ENCODE data around the gene SCN8A. TPM values are rescaled to one million over a fixed set of nuclear protein-coding genes. Genes with fewer than 3 reads are reported as not detected.

SCN8A gene
- total and polyA plus RNA-seq, 4 donors: 11.4 to 80.2 (median 19.2) TPM

DNA sequence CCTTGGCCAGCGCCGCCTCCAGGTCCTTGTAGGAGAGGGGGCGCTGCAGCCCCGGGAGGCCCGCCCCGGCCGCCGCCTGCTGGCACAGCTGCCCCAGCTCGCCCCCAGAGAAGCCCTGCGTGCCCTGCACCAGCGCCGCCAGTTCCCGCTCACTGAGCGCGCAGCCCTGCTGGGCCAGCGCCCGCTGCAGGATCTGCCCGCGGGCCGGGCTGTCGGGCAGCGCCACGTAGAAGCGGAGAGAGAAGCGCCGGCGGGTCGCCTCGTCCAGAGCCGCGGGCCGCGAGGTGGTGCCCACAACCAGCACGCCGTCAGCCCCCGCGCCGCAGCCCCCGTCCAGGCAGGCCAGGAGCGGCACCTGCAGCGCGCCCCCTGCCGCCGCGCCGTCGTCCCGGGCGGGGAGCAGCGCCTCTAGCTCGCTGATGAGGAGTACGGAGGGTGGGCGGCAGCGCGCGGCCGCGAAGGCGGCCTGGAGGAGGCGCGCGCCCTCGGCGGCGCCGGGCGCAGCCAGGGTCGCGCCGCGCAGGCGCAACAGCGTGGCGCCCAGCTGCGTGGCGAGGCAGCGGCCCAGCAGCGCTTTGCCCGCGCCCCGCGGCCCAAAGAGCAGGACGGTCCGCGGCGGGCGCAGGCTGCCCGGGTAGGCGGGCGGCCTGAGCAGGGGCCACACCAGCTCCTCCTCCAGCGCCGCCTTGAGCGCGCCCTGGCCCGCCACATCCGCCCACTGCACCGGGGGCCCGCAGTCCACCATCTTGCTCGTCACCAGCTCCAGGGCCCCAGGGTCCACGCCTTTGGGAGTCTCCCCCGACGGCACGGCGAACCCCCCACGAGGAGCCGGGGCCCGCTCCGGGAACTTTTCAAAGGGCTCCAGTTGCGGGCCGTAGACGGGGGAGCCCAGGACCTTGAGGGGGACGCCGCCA, 229.8 kb downstream of the SCN8A start:
- Histone ChIP-seq H3K9me3 (ENCODE audit: control insufficient read depth, insufficient read depth, low read length) (no peaks in the 10 kb centered on the region), H3K27me3 (ENCODE audit: control insufficient read depth, insufficient read depth, low read length) (no peaks in the 10 kb centered on the region), H3K36me3 (ENCODE audit: control insufficient read depth, insufficient read depth, low read length) (peaks cover 12% of the 10 kb centered on the region), H3K27ac (ENCODE audit: low read depth, low read length) (no peak overlapping the region), H3K4me3 (ENCODE audit: low read depth, low read length) (peak overlapping the region; percentile 29), H3K4me1 (ENCODE audit: control insufficient read depth, insufficient read depth, low read length) (peaks cover 33% of the 10 kb centered on the region)
- DNase-seq (ENCODE audit: low read depth in 4 of 6, low spot score in 6 of 6): peak in 4 of 6 donors; percentile 53 to 93 (median 76)
- WGBS (ENCODE audit: insufficient coverage): 13% methylated on average over 113 of the region's 113 CpGs

GRCh38 chr12:51821440-51822260, 230.6 kb downstream of the SCN8A start:
- Histone ChIP-seq H3K4me1 (ENCODE audit: control insufficient read depth, insufficient read depth, low read length) (peaks cover 32% of the 10 kb centered on the region), H3K4me3 (ENCODE audit: low read depth, low read length) (peak overlapping the region; percentile 29), H3K9me3 (ENCODE audit: control insufficient read depth, insufficient read depth, low read length) (no peaks in the 10 kb centered on the region), H3K27me3 (ENCODE audit: control insufficient read depth, insufficient read depth, low read length) (no peaks in the 10 kb centered on the region), H3K27ac (ENCODE audit: low read depth, low read length) (no peak overlapping the region), H3K36me3 (ENCODE audit: control insufficient read depth, insufficient read depth, low read length) (peaks cover 12% of the 10 kb centered on the region)
- 57% methylated on average over 99 of the region's 101 CpGs for WGBS (ENCODE audit: insufficient coverage)
- no peak for DNase-seq (ENCODE audit: low read depth in 4 of 6, low spot score in 6 of 6)

DNA sequence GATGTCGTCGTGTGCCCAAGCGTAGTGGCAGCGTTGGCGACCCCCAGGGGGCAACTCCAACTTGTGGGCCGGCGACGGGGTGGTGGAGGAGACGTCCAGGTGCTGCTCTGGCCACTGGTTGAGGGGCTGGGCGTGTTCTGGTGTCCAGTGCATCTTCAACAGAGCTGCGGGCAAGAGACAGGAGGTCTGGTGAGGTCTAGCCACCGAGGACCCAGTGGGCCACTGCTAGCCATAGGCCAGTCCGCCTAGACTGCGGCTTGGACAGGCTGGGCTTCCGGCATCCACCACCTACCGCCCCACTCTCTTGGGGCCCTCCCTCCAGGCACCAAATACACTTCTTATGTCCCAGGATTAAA, 231.2 kb downstream of the SCN8A start:
- no peak for DNase-seq (ENCODE audit: low read depth in 4 of 6, low spot score in 6 of 6)
- Histone ChIP-seq H3K9me3 (ENCODE audit: control insufficient read depth, insufficient read depth, low read length) (no peaks in the 10 kb centered on the region), H3K4me3 (ENCODE audit: low read depth, low read length) (no peak overlapping the region), H3K36me3 (ENCODE audit: control insufficient read depth, insufficient read depth, low read length) (peaks cover 12% of the 10 kb centered on the region), H3K27me3 (ENCODE audit: control insufficient read depth, insufficient read depth, low read length) (no peaks in the 10 kb centered on the region), H3K27ac (ENCODE audit: low read depth, low read length) (no peak overlapping the region), H3K4me1 (ENCODE audit: control insufficient read depth, insufficient read depth, low read length) (peaks cover 32% of the 10 kb centered on the region)
- 87% methylated on average over 15 of the region's 16 CpGs for WGBS (ENCODE audit: insufficient coverage)

- Histone ChIP-seq H3K36me3 (ENCODE audit: control insufficient read depth, insufficient read depth, low read length) (peaks cover 12% of the 10 kb centered on the region), H3K4me3 (ENCODE audit: low read depth, low read length) (no peak overlapping the region), H3K27ac (ENCODE audit: low read depth, low read length) (no peak overlapping the region), H3K27me3 (ENCODE audit: control insufficient read depth, insufficient read depth, low read length) (no peaks in the 10 kb centered on the region), H3K9me3 (ENCODE audit: control insufficient read depth, insufficient read depth, low read length) (no peaks in the 10 kb centered on the region), H3K4me1 (ENCODE audit: control insufficient read depth, insufficient read depth, low read length) (peaks cover 32% of the 10 kb centered on the region)
- WGBS (ENCODE audit: insufficient coverage): 92% methylated on average over 2 of the region's 4 CpGs
- DNase-seq (ENCODE audit: low read depth in 4 of 6, low spot score in 6 of 6): no peak
These were observed 231.9 kb downstream of the SCN8A start for GRCh38 chr12:51822956-51823355.

- Histone ChIP-seq H3K4me3 (ENCODE audit: low read depth, low read length) (no peak overlapping the region), H3K27me3 (ENCODE audit: control insufficient read depth, insufficient read depth, low read length) (no peaks in the 10 kb centered on the region), H3K36me3 (ENCODE audit: control insufficient read depth, insufficient read depth, low read length) (peaks cover 12% of the 10 kb centered on the region), H3K9me3 (ENCODE audit: control insufficient read depth, insufficient read depth, low read length) (no peaks in the 10 kb centered on the region), H3K27ac (ENCODE audit: low read depth, low read length) (no peak overlapping the region), H3K4me1 (ENCODE audit: control insufficient read depth, insufficient read depth, low read length) (peaks cover 28% of the 10 kb centered on the region)
- DNase-seq (ENCODE audit: low read depth in 4 of 6, low spot score in 6 of 6): peak in 2 of 6 donors; percentile 87 to 88
- WGBS (ENCODE audit: insufficient coverage): 0% methylated on average over 1 of the region's 6 CpGs
These were observed 233.0 kb downstream of the SCN8A start for GRCh38 chr12:51823875-51824565.

DNA sequence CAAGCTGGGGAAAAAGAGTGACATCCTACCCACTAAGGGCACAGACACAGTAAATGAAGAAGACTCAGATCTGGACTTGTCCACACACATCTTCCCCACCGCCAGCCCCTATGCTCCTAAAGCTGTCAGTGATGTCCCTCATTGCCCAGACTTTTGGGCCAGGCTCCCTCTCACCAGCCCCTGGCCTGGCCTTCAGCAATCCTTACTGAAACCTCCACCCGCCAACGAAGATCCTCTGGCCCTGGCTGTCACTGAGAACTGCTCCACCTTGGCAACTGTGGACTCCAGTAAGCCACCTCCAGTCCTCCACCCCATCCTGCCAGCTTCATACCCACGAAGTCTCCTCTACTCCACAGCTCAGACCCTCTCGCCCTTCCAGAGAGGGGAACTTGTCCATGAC, 234.2 kb downstream of the SCN8A start:
- no peak overlapping the region for H3K4me3 ChIP-seq (ENCODE audit: low read depth, low read length)
- no peak overlapping the region for H3K27ac ChIP-seq (ENCODE audit: low read depth, low read length)
- H3K4me1 ChIP-seq (ENCODE audit: control insufficient read depth, insufficient read depth, low read length): peaks cover 20% of the 10 kb centered on the region
- no peaks in the 10 kb centered on the region for H3K9me3 ChIP-seq (ENCODE audit: control insufficient read depth, insufficient read depth, low read length)
- 88% methylated on average over 5 of the region's 5 CpGs for WGBS (ENCODE audit: insufficient coverage)
- DNase-seq (ENCODE audit: low read depth in 4 of 6, low spot score in 6 of 6): no peak
- no peaks in the 10 kb centered on the region for H3K27me3 ChIP-seq (ENCODE audit: control insufficient read depth, insufficient read depth, low read length)
- peaks cover 12% of the 10 kb centered on the region for H3K36me3 ChIP-seq (ENCODE audit: control insufficient read depth, insufficient read depth, low read length)

DNA sequence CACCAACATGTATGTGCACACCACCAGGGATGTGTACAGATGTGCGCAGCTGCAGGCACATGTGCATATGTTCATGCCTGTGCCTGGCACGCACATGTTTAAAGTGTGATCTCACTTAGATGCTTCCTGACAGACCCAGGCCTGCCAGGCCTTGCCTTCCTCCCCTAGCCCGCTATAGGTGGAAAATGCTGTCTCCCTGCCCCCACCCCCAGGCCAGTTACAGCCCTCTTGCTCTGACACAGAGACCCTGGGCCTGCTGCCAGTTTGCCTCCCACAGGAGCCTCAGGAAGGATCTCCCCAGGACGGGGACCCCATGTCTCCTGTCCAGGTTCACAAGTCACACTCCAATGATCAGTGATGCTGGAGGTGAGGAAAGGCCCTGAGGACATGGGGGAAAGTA, 235.8 kb downstream of the SCN8A start:
- Histone ChIP-seq H3K4me1 (ENCODE audit: control insufficient read depth, insufficient read depth, low read length) (peaks cover 15% of the 10 kb centered on the region), H3K4me3 (ENCODE audit: low read depth, low read length) (no peak overlapping the region), H3K27me3 (ENCODE audit: control insufficient read depth, insufficient read depth, low read length) (no peaks in the 10 kb centered on the region), H3K9me3 (ENCODE audit: control insufficient read depth, insufficient read depth, low read length) (no peaks in the 10 kb centered on the region), H3K27ac (ENCODE audit: low read depth, low read length) (no peak overlapping the region), H3K36me3 (ENCODE audit: control insufficient read depth, insufficient read depth, low read length) (peaks cover 6% of the 10 kb centered on the region)
- WGBS (ENCODE audit: insufficient coverage): 96% methylated on average over 3 of the region's 4 CpGs
- no peak for DNase-seq (ENCODE audit: low read depth in 4 of 6, low spot score in 6 of 6)

- no peak for DNase-seq (ENCODE audit: low read depth in 4 of 6, low spot score in 6 of 6)
- no peak overlapping the region for H3K27ac ChIP-seq (ENCODE audit: low read depth, low read length)
These were observed 237.1 kb downstream of the SCN8A start for GRCh38 chr12:51827925-51828818.

More at GRCh38 chr12:51827925-51828818, 237.1 kb downstream of the SCN8A start:
- no peak overlapping the region for H3K4me3 ChIP-seq (ENCODE audit: low read depth, low read length)
- H3K27me3 ChIP-seq (ENCODE audit: control insufficient read depth, insufficient read depth, low read length): no peaks in the 10 kb centered on the region
- WGBS (ENCODE audit: insufficient coverage): 85% methylated on average over 3 of the region's 11 CpGs
- peaks cover 12% of the 10 kb centered on the region for H3K4me1 ChIP-seq (ENCODE audit: control insufficient read depth, insufficient read depth, low read length)
- no peaks in the 10 kb centered on the region for H3K36me3 ChIP-seq (ENCODE audit: control insufficient read depth, insufficient read depth, low read length)
- no peaks in the 10 kb centered on the region for H3K9me3 ChIP-seq (ENCODE audit: control insufficient read depth, insufficient read depth, low read length)

Measured in spinal cord (tissue), 10 donors.